Naive B cell (primary cell): ENCODE measurements around the gene RPL29. TPM values are rescaled to one million over a fixed set of nuclear protein-coding genes. Genes with fewer than 3 reads are reported as not detected.

Experiments used
- ATAC-seq, 2 donors: fragments of 150-1000 bp; cut with Tn5 transposase; 2 replicates each; pipeline ENCODE4 v1.10.0; 2021; ENCODE audit warnings: low read depth in 2 of 2, mild to moderate bottlenecking in 2 of 2, moderate library complexity in 2 of 2
- DNase-seq: peaks from one replicate; pipeline ENCODE4 v3.0.0; 2022
- H3K27ac Mint-ChIP-seq, 6 donors: one replicate each; pipeline ENCODE4 v1.8.0; 2020 to 2022; ENCODE audit warnings: mild to moderate bottlenecking in 6 of 6, mixed read lengths in 6 of 6, moderate library complexity in 5 of 6, inconsistent platforms in 2 of 6
- H3K27me3 Mint-ChIP-seq, 3 donors: one replicate each; pipeline ENCODE4 v1.8.0; 2021 to 2022; ENCODE audit warnings: mixed read lengths in 3 of 3, mild to moderate bottlenecking in 1 of 3
- H3K36me3 Mint-ChIP-seq, 2 donors: one replicate each; pipeline ENCODE4 v1.8.0; 2020 to 2022; ENCODE audit warnings: mixed read lengths in 2 of 2, inconsistent platforms in 1 of 2, mild to moderate bottlenecking in 1 of 2
- H3K4me1 Mint-ChIP-seq, 3 donors: one replicate each; pipeline ENCODE4 v1.8.0; 2020 to 2022; ENCODE audit warnings: mixed read lengths in 3 of 3, inconsistent platforms in 1 of 3, mild to moderate bottlenecking in 1 of 3, moderate library complexity in 1 of 3
- H3K4me3 Mint-ChIP-seq, 8 donors: one replicate each; pipeline ENCODE4 v1.8.0; 2020 to 2022; ENCODE audit warnings: mild to moderate bottlenecking in 8 of 8, mixed read lengths in 8 of 8, moderate library complexity in 8 of 8, inconsistent platforms in 2 of 8
- H3K9me3 Mint-ChIP-seq, 7 donors: one replicate each; pipeline ENCODE4 v1.8.0; 2020 to 2022; ENCODE audit warnings: mixed read lengths in 7 of 7, mild to moderate bottlenecking in 5 of 7, inconsistent platforms in 2 of 7, moderate library complexity in 1 of 7
- polyA plus RNA-seq, 6 donors: library from polyadenylated mRNA; unstranded; fragments of 300-500 nt; fragmentation: Illumina TruSeq; gene quantifications; one replicate each; pipeline ENCODE4 v1.2.3, GENCODE V29; 2021; ENCODE audit warnings: low read depth in 6 of 6

The RPL29 gene
- polyA plus RNA-seq, 6 donors from 2014 or later: 871 to 1,582 (median 1,414) TPM

- ATAC-seq: no peak
- H3K4me3 Mint-ChIP-seq: peak overlapping the region in 1 of 8 donors; percentile 3
- no peaks in the 10 kb centered on the region for H3K36me3 Mint-ChIP-seq
- DNase-seq: no peak
- peaks cover 0 to 2% (median 0%) of the 10 kb centered on the region in 3 donors for H3K4me1 Mint-ChIP-seq
- H3K9me3 Mint-ChIP-seq: peaks cover 0 to 2% (median 0%) of the 10 kb centered on the region in 7 donors
- H3K27ac Mint-ChIP-seq: no peak overlapping the region
- no peaks in the 10 kb centered on the region for H3K27me3 Mint-ChIP-seq
These were observed 14.7 kb upstream of the RPL29 start for GRCh38 chr3:52010431-52010830.

- Mint-ChIP-seq H3K27me3 (no peaks in the 10 kb centered on the region), H3K4me1 (no peaks in the 10 kb centered on the region), H3K36me3 (no peaks in the 10 kb centered on the region), H3K9me3 (peaks cover 0 to 2% (median 0%) of the 10 kb centered on the region in 7 donors), H3K4me3 (no peak overlapping the region), H3K27ac (peak overlapping the region in 1 of 6 donors; percentile 32)
- ATAC-seq (no peak), DNase-seq (no peak)
These were observed 11.6 kb upstream of the RPL29 start for GRCh38 chr3:52007291-52007690.

- H3K36me3 Mint-ChIP-seq: no peaks in the 10 kb centered on the region
- H3K4me3 Mint-ChIP-seq: no peak overlapping the region
- no peaks in the 10 kb centered on the region for H3K27me3 Mint-ChIP-seq
- ATAC-seq (no peak), DNase-seq (no peak)
- H3K9me3 Mint-ChIP-seq: peaks cover 0 to 2% (median 0%) of the 10 kb centered on the region in 7 donors
- H3K4me1 Mint-ChIP-seq: peaks cover 0 to 3% (median 3%) of the 10 kb centered on the region in 3 donors
- no peak overlapping the region for H3K27ac Mint-ChIP-seq
These were observed 11.1 kb upstream of the RPL29 start for GRCh38 chr3:52006820-52007133.

- Mint-ChIP-seq H3K27me3 (no peaks in the 10 kb centered on the region), H3K4me1 (peaks cover 4 to 9% (median 8%) of the 10 kb centered on the region in 3 donors)
These were observed 10.5 kb upstream of the RPL29 start for GRCh38 chr3:52006017-52006819.

GRCh38 chr3:52005571-52005986, 9.9 kb upstream of the RPL29 start:
- Mint-ChIP-seq H3K4me3 (no peak overlapping the region), H3K27me3 (no peaks in the 10 kb centered on the region), H3K27ac (no peak overlapping the region), H3K4me1 (peaks cover 4 to 10% (median 8%) of the 10 kb centered on the region in 3 donors), H3K9me3 (no peaks in the 10 kb centered on the region), H3K36me3 (no peaks in the 10 kb centered on the region)
- no peak for DNase-seq
- ATAC-seq: no peak

More at GRCh38 chr3:52006017-52006819, 10.5 kb upstream of the RPL29 start:
- Mint-ChIP-seq H3K9me3 (peaks cover 0 to 2% (median 0%) of the 10 kb centered on the region in 7 donors), H3K27ac (no peak overlapping the region), H3K36me3 (no peaks in the 10 kb centered on the region), H3K4me3 (no peak overlapping the region)
- no peak for DNase-seq
- ATAC-seq: no peak

- no peaks in the 10 kb centered on the region for H3K36me3 Mint-ChIP-seq
- H3K27me3 Mint-ChIP-seq: no peaks in the 10 kb centered on the region
- no peaks in the 10 kb centered on the region for H3K9me3 Mint-ChIP-seq
- no peak overlapping the region for H3K4me3 Mint-ChIP-seq
- ATAC-seq (no peak), DNase-seq (no peak)
- no peak overlapping the region for H3K27ac Mint-ChIP-seq
- H3K4me1 Mint-ChIP-seq: peaks cover 4 to 10% (median 8%) of the 10 kb centered on the region in 3 donors
These were observed 9.3 kb upstream of the RPL29 start for GRCh38 chr3:52004906-52005395.

- DNase-seq (no peak), ATAC-seq (no peak)
- peaks cover 4 to 10% (median 8%) of the 10 kb centered on the region in 3 donors for H3K4me1 Mint-ChIP-seq
- no peaks in the 10 kb centered on the region for H3K36me3 Mint-ChIP-seq
- no peaks in the 10 kb centered on the region for H3K27me3 Mint-ChIP-seq
- H3K9me3 Mint-ChIP-seq: no peaks in the 10 kb centered on the region
- H3K4me3 Mint-ChIP-seq: no peak overlapping the region
- no peak overlapping the region for H3K27ac Mint-ChIP-seq
These were observed 8.6 kb upstream of the RPL29 start for GRCh38 chr3:52004163-52004787.

- ATAC-seq: no peak
- H3K9me3 Mint-ChIP-seq: no peaks in the 10 kb centered on the region
- DNase-seq: no peak
- peaks cover 4 to 10% (median 8%) of the 10 kb centered on the region in 3 donors for H3K4me1 Mint-ChIP-seq
- H3K36me3 Mint-ChIP-seq: no peaks in the 10 kb centered on the region
- no peak overlapping the region for H3K4me3 Mint-ChIP-seq
- peak overlapping the region in 1 of 6 donors; percentile 9 for H3K27ac Mint-ChIP-seq
- H3K27me3 Mint-ChIP-seq: peaks cover 0 to 8% (median 6%) of the 10 kb centered on the region in 3 donors
These were observed 7.1 kb upstream of the RPL29 start for GRCh38 chr3:52002748-52003147.

- DNase-seq (peak; percentile 88), ATAC-seq (peak; percentile 98 to 99)
- H3K27me3 Mint-ChIP-seq: peaks cover 0 to 10% (median 7%) of the 10 kb centered on the region in 3 donors
- no peaks in the 10 kb centered on the region for H3K9me3 Mint-ChIP-seq
- peak overlapping the region in 1 of 6 donors; percentile 44 for H3K27ac Mint-ChIP-seq
- H3K4me1 Mint-ChIP-seq: peaks cover 4 to 11% (median 10%) of the 10 kb centered on the region in 3 donors
- peak overlapping the region in 2 of 8 donors; percentile 23 to 36 for H3K4me3 Mint-ChIP-seq
- no peaks in the 10 kb centered on the region for H3K36me3 Mint-ChIP-seq
These were observed 5.8 kb upstream of the RPL29 start for GRCh38 chr3:52001443-52001974.

GRCh38 chr3:51999846-52000245, 4.2 kb upstream of the RPL29 start:
- DNase-seq (no peak), ATAC-seq (no peak)
- H3K9me3 Mint-ChIP-seq: peaks cover 0 to 2% (median 0%) of the 10 kb centered on the region in 7 donors
- H3K4me1 Mint-ChIP-seq: peaks cover 9 to 22% (median 21%) of the 10 kb centered on the region in 3 donors
- peaks cover 0 to 10% (median 7%) of the 10 kb centered on the region in 3 donors for H3K27me3 Mint-ChIP-seq
- no peak overlapping the region for H3K4me3 Mint-ChIP-seq
- peaks cover 0 to 7% of the 10 kb centered on the region in 2 donors for H3K36me3 Mint-ChIP-seq
- H3K27ac Mint-ChIP-seq: peak overlapping the region in 1 of 6 donors; percentile 16

GRCh38 chr3:51998774-51999173, 3.1 kb upstream of the RPL29 start:
- peaks cover 16 to 33% (median 32%) of the 10 kb centered on the region in 3 donors for H3K4me1 Mint-ChIP-seq
- H3K9me3 Mint-ChIP-seq: peaks cover 0 to 2% (median 0%) of the 10 kb centered on the region in 7 donors
- no peak overlapping the region for H3K4me3 Mint-ChIP-seq
- DNase-seq (no peak), ATAC-seq (no peak)
- H3K36me3 Mint-ChIP-seq: peaks cover 0 to 7% of the 10 kb centered on the region in 2 donors
- H3K27me3 Mint-ChIP-seq: peaks cover 0 to 10% (median 7%) of the 10 kb centered on the region in 3 donors
- H3K27ac Mint-ChIP-seq: no peak overlapping the region

- H3K27me3 Mint-ChIP-seq: peaks cover 0 to 10% (median 7%) of the 10 kb centered on the region in 3 donors
- H3K9me3 Mint-ChIP-seq: peaks cover 0 to 2% (median 0%) of the 10 kb centered on the region in 7 donors
- peaks cover 0 to 7% of the 10 kb centered on the region in 2 donors for H3K36me3 Mint-ChIP-seq
- H3K4me1 Mint-ChIP-seq: peaks cover 19 to 39% (median 38%) of the 10 kb centered on the region in 3 donors
- DNase-seq: no peak
- ATAC-seq: no peak
- no peak overlapping the region for H3K4me3 Mint-ChIP-seq
- peak overlapping the region in 1 of 6 donors; percentile 7 for H3K27ac Mint-ChIP-seq
These were observed 2.4 kb upstream of the RPL29 start for GRCh38 chr3:51997935-51998596.

GRCh38 chr3:51997172-51997571, 1.5 kb upstream of the RPL29 start:
- DNase-seq (no peak), ATAC-seq (no peak)
- H3K27me3 Mint-ChIP-seq: peaks cover 0 to 10% (median 7%) of the 10 kb centered on the region in 3 donors
- peaks cover 0 to 2% (median 0%) of the 10 kb centered on the region in 7 donors for H3K9me3 Mint-ChIP-seq
- H3K36me3 Mint-ChIP-seq: peaks cover 0 to 7% of the 10 kb centered on the region in 2 donors
- peak overlapping the region in 2 of 6 donors; percentile 41 to 42 for H3K27ac Mint-ChIP-seq
- peak overlapping the region in 6 of 8 donors; percentile 7 to 86 (median 44) for H3K4me3 Mint-ChIP-seq
- H3K4me1 Mint-ChIP-seq: peaks cover 23 to 47% (median 43%) of the 10 kb centered on the region in 3 donors
